ENCODE results near the gene HPSE2.

HPSE2 gene

DNA sequence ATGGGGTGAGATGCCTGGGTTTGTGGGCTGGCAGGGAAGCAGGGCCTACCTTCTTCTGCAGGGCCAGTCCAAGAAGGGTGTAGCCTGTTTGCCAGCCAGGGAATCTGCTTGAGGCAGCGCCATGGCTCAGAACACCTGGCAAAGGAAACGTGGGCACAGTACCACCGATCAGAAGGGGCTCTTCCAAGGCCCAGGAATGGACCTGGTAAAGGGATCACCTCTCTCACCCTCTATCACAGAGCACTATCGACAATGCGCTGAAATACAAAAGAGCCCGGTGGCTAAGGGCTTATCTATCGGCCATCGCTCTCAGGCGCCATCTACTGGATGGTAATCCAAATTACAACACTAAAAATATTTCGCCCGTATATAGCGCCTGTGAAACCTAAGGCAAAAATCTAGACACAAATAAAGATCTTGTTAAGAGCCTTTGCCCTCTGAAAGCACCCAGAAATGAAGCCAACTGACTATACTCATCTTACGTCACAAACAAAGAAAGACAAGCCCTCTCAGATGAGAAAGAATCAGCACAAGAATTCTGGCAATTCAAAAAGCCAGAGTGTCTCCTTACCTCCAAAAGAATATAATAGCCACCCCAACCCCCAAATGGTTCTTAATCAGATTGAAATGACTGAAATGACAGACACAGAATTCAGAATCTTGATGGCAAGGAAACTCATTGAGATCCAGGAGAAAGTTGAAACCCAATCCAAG is 571.2 kb downstream of the HPSE2 start:
- DNase-seq = no peak

DNA sequence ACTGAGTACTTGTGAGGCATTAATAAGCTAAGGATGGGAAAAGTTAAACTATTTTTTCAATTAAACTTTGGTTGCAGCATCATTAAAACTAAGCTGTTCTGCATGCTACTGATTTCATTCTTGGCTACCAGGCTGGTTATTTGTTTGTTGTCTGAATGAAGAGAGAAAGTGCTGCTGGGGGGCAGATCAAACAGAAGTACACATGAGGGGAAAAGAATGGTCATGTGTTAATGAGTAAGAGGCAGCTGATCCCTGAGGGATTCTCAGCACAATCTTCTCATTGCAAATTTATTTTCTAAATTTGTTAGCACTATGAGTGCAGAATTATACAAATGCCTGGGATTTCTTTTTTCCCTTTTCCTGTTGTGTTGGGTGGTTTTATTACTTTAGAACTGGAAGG is 575.7 kb downstream of the HPSE2 start:
- DNase-seq = no peak

- DNase-seq = no peak
Observed at GRCh38 chr10:98655492-98655891, 580.2 kb downstream of the HPSE2 start.

GRCh38 chr10:98649170-98649569 is 586.5 kb downstream of the HPSE2 start:
- DNase-seq = no peak

DNA sequence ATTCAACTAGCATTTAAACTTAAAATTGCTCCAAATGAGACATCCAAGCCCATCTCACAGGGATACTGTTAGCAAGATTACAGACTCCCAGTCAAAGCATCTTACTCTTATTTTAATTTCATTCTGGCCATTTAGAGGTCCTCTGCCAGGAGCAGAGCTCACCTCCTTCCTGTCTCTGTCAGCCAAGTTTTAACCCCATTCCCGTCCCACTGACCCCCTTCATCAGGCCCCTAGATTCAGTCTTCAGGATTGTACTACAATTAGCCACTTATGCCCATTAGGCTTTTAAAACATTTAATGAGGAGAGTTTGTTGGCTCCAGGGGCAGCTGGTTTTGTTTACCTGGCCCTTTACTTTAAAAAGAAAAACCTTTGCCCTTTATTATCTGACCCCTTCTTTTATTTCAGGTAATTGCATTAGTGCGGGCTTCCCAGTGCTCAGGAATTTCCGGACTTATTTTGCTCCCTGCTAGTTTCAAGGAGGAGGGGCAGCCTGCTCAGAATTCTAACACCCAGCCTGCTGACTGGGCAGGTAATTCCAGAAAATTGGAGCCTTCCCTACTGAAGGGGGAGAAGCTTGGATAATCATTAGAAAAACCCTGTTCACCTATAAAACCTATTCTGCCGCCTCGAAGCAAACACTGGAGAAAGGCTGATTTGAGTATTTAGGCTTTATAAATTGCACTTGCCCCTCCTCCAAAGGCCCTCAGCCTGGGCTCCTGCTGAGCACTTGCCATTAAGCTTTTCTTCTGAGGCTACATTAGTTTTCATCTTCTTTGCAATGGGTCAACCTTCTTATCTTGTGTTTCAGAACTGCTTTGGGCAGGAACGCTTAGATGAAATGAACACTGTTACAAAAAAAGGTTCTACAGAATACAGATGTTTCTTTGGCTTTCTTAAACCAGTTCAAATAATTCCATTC is 588.4 kb downstream of the HPSE2 start:
- no peak for DNase-seq

DNA sequence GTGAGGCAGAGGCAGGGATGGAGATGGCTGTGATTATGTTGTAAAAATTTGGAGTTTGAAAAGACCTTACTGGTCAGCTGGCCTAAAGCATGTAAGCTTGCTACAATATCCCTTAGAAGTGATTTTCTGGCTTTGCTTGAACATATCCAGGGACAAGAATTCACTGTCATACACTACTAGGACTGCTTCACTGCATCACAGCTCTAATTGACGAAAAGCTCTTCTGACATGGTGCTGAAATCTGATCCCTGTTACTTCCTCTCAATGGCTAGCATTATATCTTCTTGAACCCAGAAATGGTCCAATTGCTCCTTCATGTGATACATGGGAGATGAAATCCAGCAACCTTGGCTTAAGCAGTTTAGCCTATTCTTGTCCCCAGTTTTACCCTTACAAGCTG is 591.2 kb downstream of the HPSE2 start:
- DNase-seq = no peak

GRCh38 chr10:98642281-98642680 is 593.4 kb downstream of the HPSE2 start:
- DNase-seq = no peak

DNA sequence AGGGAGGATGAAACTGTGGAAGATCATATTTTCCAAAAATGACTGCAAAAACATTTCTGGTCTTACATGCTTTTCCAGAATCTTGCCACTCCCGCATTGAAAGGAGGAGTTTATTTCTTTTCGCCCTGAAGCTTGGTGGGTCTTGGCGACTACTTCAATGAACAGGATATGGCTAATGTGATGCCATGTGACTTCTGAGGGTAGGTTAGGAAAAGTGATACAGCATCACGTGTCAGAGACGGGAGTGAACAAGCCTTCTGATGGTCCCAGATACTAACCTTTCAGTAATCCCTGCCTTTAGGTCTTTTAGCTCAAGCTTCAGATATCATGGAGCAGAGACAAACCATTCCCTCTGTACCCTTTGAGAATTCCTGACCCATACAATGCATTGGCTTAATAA is 596.7 kb downstream of the HPSE2 start:
- DNase-seq = no peak

- DNase-seq = no peak
Observed at GRCh38 chr10:98636921-98637329, 598.7 kb downstream of the HPSE2 start.

- DNase-seq = no peak
Observed at GRCh38 chr10:98632456-98633150, 603.0 kb downstream of the HPSE2 start.

DNA sequence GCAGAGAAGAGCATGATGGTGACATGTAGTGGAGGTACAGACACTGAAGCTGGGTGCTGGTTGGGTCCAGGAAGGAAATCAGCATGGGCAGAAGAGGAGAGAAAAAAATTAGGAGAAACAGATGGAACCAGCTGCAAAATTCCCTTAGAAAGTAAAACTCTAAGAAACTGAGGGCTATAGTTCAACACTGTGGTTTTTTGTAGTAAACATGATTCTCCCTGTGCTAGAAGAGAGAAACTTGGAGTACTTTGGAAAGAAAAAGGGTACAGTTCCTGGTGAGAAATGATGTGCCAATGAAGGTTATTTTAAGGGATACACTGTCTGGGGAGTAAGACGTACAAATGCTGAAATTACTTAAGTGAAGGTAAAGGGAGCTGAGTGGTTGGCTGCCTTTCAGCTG is 607.4 kb downstream of the HPSE2 start:
- no peak for DNase-seq

- no peak for DNase-seq
Observed at GRCh38 chr10:98627711-98628110, 607.9 kb downstream of the HPSE2 start.

DNA sequence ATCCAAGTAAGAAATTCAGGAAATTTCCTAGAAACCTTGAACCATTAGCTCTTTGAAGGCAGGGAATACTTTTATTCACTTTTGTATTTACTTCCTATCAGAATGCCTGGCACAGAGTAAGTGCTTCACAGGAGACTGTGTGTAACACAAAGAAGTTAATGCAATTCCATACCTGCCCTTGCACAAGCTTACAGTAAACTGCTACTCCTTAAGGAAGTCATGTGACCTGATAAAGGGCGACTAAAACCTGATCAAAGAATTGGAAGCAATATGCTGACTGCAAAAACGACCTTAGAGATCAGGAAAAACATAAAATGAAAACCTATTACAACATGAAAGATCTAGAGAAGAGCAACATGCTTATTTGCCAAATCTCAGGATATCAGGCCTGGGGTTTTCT is 610.7 kb downstream of the HPSE2 start:
- no peak for DNase-seq

DNA sequence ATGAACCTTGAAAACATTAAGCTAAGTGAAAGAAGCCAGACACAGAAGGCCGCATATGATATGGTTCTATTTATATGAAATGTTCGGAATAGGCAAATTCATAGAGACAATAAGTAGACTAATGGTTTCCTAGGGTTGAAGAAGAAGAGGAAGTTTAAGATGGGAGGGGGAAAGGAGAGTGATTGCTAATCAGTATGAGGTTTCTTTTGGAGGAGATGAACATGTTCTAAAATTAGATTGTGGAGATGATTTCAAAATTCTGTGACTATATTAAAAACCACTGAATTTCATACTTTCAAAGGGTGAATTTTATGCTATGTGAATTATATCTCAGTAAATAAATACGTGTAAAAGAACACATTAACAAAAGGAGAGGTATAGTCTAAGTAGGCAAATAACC is 612.5 kb downstream of the HPSE2 start:
- no peak for DNase-seq

DNA sequence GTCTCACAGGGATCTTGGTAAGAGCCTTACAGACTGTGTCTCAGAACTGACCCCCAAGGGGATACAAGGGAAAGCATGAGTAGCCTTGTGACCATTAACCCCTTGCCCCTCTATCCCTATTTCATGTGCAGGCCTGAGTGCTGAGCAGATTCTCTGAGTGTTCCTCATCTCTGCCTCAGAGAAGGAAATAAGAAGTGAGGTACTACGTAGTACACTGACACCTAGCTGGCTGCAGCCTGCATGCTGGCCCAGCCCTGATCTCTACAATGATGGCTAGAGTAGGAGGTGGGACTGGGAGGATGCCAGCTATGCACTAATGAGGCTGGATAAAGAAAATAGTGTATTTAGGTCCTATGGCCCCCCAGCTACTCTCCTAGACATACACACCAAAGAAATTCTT is 614.0 kb downstream of the HPSE2 start:
- DNase-seq = no peak

GRCh38 chr10:98620503-98620902 is 615.1 kb downstream of the HPSE2 start:
- no peak for DNase-seq

- DNase-seq = no peak
Observed at GRCh38 chr10:98619446-98619845, 616.2 kb downstream of the HPSE2 start.

DNA sequence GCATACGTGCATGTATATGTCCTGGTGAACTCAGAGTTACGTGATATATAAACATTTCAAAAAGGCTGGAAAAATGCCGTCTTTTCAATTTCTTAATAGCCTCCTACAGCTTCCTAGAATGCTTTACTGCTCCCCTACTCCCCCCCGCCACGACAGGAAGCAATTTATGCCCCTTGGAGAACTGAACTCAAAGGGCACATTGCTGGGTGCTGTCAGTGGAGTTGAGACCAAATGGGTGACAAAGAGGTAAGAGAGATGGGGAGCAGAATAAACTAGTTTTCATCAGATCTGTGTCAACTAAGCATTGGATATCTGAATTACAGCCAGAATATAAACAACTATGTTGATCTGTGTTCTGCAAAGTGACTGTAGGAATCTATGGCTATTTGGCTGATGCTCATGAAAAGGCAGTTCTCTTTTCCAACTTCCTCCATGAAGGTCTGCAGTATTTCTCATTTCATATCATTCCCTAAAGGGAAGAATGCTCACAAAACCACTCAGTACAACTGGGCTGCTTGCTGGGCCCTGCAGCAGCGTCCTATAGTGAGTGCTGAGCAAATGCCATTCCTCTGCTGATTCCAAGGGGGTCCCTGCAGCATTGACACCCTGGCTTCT is 617.6 kb downstream of the HPSE2 start:
- DNase-seq = no peak

DNA sequence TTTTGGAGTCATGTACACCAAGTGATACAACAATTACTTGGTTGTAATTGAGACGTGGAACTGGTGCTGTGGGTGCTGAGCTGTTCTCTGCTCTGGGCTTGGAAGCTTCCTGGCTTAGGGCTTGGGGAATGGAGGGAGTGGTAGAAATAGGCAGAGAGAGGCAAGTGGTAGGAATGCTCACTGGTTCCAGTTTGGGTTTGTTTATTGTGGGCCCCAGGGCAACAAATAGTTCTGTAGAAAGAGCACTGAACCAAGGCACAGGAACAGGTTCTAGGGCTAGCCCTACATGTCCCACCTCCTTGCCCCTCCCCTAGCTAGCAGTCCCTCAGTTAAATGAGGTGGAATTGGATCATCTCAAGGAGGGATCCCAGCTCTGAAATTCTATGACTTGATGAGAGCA is 622.2 kb downstream of the HPSE2 start:
- DNase-seq = no peak

DNA sequence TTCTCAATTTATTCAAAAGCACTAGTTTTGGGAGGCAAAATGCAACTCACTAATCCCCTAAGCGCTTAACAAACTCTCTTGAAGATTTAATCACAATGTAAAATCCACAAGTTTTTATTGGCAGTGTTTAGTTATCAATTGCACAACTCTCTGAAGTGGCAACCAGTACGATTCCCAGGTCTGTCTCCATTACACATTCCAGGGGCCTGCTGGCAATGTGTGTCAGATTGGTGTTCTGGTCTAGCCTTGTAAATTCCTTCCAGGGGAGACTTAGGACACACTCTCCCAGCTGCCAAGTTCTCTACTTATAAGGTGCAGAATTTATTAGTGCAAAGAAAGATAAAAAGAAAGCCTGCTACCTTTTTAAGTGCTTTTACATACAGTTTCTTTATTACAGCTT is 624.2 kb downstream of the HPSE2 start:
- DNase-seq = no peak

DNA sequence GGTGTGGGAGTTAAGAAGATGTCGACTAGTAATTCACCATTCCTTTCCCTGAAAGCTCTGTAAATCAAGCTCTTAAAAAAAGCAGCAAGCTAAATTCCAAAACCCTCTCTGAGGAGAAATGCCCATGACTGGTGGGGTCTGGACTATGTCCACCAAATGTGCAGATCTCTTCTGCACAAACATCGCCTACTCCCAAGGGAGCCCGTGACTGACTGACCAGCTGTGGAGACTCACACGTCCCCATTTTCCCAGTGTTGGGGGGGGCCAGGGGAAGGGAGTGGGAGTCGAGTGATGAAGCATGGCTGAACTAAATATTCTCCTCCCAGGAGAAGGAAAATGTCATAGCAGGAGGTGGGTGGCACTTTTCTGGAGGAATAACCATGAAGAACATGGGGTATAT is 624.8 kb downstream of the HPSE2 start:
- no peak for DNase-seq

- peak; percentile 4 for DNase-seq
Observed at GRCh38 chr10:98610301-98610700, 625.4 kb downstream of the HPSE2 start.

GRCh38 chr10:98609265-98609664 is 626.4 kb downstream of the HPSE2 start:
- DNase-seq = no peak
